HG03565 (cell line): ENCODE results near the gene SOX18.

Experiments used
- ATAC-seq: cut with Tn5 transposase; IDR thresholded peaks from one replicate; pipeline ENCODE4 v1.9.1; 2021; ENCODE audit warnings: mild to moderate bottlenecking, moderate library complexity; ENCODE audit not compliant: unreplicated experiment

SOX18 gene

GRCh38 chr20:64039293-64040160 lies 9.9 kb downstream of the SOX18 start:
- ATAC-seq: no peak

- ATAC-seq: no peak
These were observed 10.7 kb downstream of the SOX18 start for GRCh38 chr20:64038565-64039292.

- no peak for ATAC-seq
These were observed 11.2 kb downstream of the SOX18 start for GRCh38 chr20:64038224-64038564.

GRCh38 chr20:64037498-64038213 lies 11.8 kb downstream of the SOX18 start:
- no peak for ATAC-seq

- no peak for ATAC-seq
These were observed 12.3 kb downstream of the SOX18 start for GRCh38 chr20:64037199-64037497.

- no peak for ATAC-seq
These were observed 12.9 kb downstream of the SOX18 start for GRCh38 chr20:64036346-64037198.

GRCh38 chr20:64035933-64036345 lies 13.5 kb downstream of the SOX18 start, which contains the start of gene C20orf204:
C20orf204 (plus strand) TSS chr20:64036182; CDS start chr20:64036324, 142 bp downstream.
- ATAC-seq: no peak

GRCh38 chr20:64035066-64035932 lies 14.1 kb downstream of the SOX18 start:
- no peak for ATAC-seq

GRCh38 chr20:64033981-64034493 lies 15.4 kb downstream of the SOX18 start:
- ATAC-seq: no peak

- ATAC-seq: no peak
These were observed 16.5 kb downstream of the SOX18 start for GRCh38 chr20:64032706-64033624.

- no peak for ATAC-seq
These were observed 17.6 kb downstream of the SOX18 start for GRCh38 chr20:64031822-64032314.

- ATAC-seq: no peak
These were observed 18.9 kb downstream of the SOX18 start for GRCh38 chr20:64030371-64031134.

GRCh38 chr20:64029293-64030117 lies 19.9 kb downstream of the SOX18 start:
- no peak for ATAC-seq

GRCh38 chr20:64027981-64028685 lies 21.3 kb downstream of the SOX18 start:
- ATAC-seq: no peak

- ATAC-seq: no peak
These were observed 23.5 kb downstream of the SOX18 start for GRCh38 chr20:64025826-64026412.
